ENCODE results near the gene B4GALT5.
A peak's percentile ranks its signal among the peaks of the same experiment; 100 is the strongest.

Gene B4GALT5

GRCh38 chr20:49700411-49701185, 13.1 kb downstream of the B4GALT5 start:
- H3K9me3 Mint-ChIP-seq: no peaks in the 10 kb centered on the region
- peaks cover 81% of the 10 kb centered on the region for H3K4me1 Mint-ChIP-seq
- H3K4me3 Mint-ChIP-seq: no peak overlapping the region
- peak overlapping the region; percentile 60 for H3K27ac Mint-ChIP-seq
- peaks cover 19% of the 10 kb centered on the region for H3K36me3 Mint-ChIP-seq (ENCODE audit: low read depth)
- DNase-seq: no peak
- H3K27me3 Mint-ChIP-seq: no peaks in the 10 kb centered on the region
- ATAC-seq: no peak

DNA sequence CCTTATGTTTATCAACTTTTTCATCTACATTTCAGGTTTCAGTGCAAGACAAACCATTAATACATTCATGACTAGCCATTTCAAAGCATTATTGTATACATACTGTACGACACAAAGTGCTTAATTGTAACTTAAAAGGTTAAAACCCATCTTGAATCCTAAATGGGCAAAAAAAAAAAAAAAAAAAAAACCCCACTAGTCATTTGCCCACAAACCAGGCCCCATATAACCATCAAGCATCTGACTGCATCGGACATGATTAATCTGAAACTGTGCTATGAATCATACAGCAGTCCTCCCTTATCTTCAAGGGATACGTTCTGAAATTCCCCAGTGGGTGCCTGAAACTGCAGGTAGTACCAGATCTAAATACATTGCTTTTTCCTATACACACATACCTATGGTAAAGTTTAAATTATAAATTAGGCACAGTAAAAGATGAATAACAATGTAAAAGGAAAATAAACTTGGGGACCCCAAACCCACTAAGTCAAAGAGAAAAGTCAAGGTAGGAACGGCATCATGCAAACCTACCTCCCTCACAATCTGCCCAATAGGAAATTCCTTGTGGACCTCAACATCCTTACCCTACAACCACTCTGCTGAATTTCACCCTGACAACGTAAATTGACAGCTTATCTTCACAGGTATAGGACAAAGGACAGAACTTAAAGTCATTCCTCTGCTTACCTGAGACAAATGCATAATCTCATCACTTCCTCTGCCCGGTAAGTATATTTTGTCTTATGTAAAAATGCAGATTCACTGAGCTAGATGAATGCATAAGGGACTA, 14.3 kb downstream of the B4GALT5 start:
- peak; percentile 97 for ATAC-seq
- H3K36me3 Mint-ChIP-seq (ENCODE audit: low read depth): peaks cover 16% of the 10 kb centered on the region
- H3K4me3 Mint-ChIP-seq: peak overlapping the region; percentile 55
- peak overlapping the region; percentile 82 for H3K27ac Mint-ChIP-seq
- no peaks in the 10 kb centered on the region for H3K9me3 Mint-ChIP-seq
- peaks cover 80% of the 10 kb centered on the region for H3K4me1 Mint-ChIP-seq
- DNase-seq: no peak
- no peaks in the 10 kb centered on the region for H3K27me3 Mint-ChIP-seq

GRCh38 chr20:49698477-49698876, 15.2 kb downstream of the B4GALT5 start:
- Mint-ChIP-seq H3K27ac (peak overlapping the region; percentile 82), H3K4me1 (peaks cover 86% of the 10 kb centered on the region), H3K9me3 (no peaks in the 10 kb centered on the region), H3K27me3 (no peaks in the 10 kb centered on the region), H3K4me3 (peak overlapping the region; percentile 46), H3K36me3 (ENCODE audit: low read depth) (peaks cover 16% of the 10 kb centered on the region)
- DNase-seq (no peak), ATAC-seq (no peak)

GRCh38 chr20:49697071-49697470, 16.6 kb downstream of the B4GALT5 start:
- peaks cover 81% of the 10 kb centered on the region for H3K4me1 Mint-ChIP-seq
- no peak for DNase-seq
- no peaks in the 10 kb centered on the region for H3K27me3 Mint-ChIP-seq
- no peak for ATAC-seq
- no peak overlapping the region for H3K4me3 Mint-ChIP-seq
- H3K36me3 Mint-ChIP-seq (ENCODE audit: low read depth): peaks cover 16% of the 10 kb centered on the region
- no peak overlapping the region for H3K27ac Mint-ChIP-seq
- H3K9me3 Mint-ChIP-seq: no peaks in the 10 kb centered on the region

- Mint-ChIP-seq H3K36me3 (ENCODE audit: low read depth) (peaks cover 12% of the 10 kb centered on the region), H3K4me3 (no peak overlapping the region), H3K27ac (no peak overlapping the region), H3K27me3 (no peaks in the 10 kb centered on the region), H3K4me1 (peaks cover 81% of the 10 kb centered on the region), H3K9me3 (no peaks in the 10 kb centered on the region)
- ATAC-seq (no peak), DNase-seq (no peak)
Observed at GRCh38 chr20:49696594-49696993, 17.1 kb downstream of the B4GALT5 start.

GRCh38 chr20:49695830-49696229, 17.8 kb downstream of the B4GALT5 start:
- Mint-ChIP-seq H3K36me3 (ENCODE audit: low read depth) (peaks cover 9% of the 10 kb centered on the region), H3K4me3 (no peak overlapping the region), H3K9me3 (no peaks in the 10 kb centered on the region), H3K27me3 (no peaks in the 10 kb centered on the region), H3K4me1 (peaks cover 80% of the 10 kb centered on the region), H3K27ac (no peak overlapping the region)
- DNase-seq (no peak), ATAC-seq (no peak)

DNA sequence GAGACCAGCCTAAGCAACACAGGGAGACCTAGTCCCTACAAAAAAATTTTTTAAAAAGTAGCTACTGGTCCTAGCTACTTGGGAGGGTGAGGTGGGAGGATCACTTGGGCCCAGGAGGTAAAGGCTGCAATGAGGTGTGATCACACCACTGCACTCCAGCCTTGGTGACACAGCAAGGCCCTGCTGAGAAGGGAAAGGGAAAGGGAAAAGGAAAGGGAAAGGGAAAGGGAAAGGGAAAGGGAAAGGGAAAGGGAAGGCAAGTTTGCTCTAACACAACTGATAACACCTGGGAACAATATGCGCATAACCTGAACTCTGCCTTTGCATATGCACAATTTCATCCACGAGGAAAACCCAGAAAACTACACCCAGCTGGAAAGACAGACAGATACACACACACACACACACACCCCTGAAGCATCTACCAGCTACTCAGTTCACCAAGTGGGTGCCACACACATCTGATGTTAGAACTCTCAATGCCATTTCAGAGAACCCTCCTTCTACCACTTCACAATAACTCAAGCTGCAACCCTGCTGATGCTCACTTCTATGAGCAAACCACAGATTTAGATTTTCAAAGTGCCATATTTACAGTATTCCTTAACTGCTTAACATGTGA, 19.1 kb downstream of the B4GALT5 start:
- Mint-ChIP-seq H3K27me3 (no peaks in the 10 kb centered on the region), H3K4me1 (peaks cover 76% of the 10 kb centered on the region), H3K9me3 (no peaks in the 10 kb centered on the region), H3K27ac (no peak overlapping the region), H3K36me3 (ENCODE audit: low read depth) (peaks cover 9% of the 10 kb centered on the region), H3K4me3 (no peak overlapping the region)
- no peak for DNase-seq
- ATAC-seq: no peak

DNA sequence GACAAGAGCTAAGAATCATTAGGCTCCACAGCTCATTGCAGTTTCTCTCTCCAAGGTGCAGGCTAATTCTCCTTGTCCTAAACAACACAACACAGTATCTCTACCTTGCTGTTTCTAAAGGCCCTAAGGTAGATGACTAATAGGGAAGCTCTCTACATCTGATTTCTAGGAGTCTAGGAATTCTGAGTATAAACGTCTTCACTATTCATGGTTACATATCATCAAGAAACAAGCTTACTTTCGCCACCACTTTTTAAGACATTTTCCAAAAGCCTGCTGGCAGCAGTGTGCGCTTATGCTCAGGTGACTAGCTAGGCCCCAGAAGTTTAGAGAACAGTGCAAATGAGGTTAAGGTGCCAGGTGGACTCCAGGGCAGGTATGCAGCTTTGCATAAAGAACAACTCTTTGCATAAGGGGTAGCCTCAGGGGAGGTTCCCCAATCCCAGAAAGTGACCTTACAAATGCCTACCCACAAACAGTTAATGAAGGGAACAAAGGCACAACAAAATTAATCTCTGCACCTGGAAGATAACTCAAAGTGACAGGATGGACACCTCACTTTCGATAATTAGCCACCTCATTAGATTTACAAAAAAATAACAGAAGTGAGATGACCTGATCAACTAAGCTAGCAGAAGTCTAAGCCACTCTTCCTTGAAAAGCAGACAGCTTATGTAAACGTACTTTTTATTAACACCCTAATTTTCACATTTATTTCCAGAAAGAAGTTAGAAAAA, 20.1 kb downstream of the B4GALT5 start:
- no peak for ATAC-seq

GRCh38 chr20:49692941-49693340, 20.7 kb downstream of the B4GALT5 start:
- Mint-ChIP-seq H3K4me1 (peaks cover 66% of the 10 kb centered on the region), H3K27ac (no peak overlapping the region), H3K4me3 (no peak overlapping the region), H3K9me3 (no peaks in the 10 kb centered on the region), H3K27me3 (no peaks in the 10 kb centered on the region), H3K36me3 (ENCODE audit: low read depth) (peaks cover 7% of the 10 kb centered on the region)
- no peak for ATAC-seq
- DNase-seq: no peak

More for the DNA sequence above, 20.1 kb downstream of the B4GALT5 start:
- H3K36me3 Mint-ChIP-seq (ENCODE audit: low read depth): peaks cover 9% of the 10 kb centered on the region
- H3K9me3 Mint-ChIP-seq: no peaks in the 10 kb centered on the region
- no peak overlapping the region for H3K4me3 Mint-ChIP-seq
- no peaks in the 10 kb centered on the region for H3K27me3 Mint-ChIP-seq
- H3K27ac Mint-ChIP-seq: no peak overlapping the region
- no peak for DNase-seq
- H3K4me1 Mint-ChIP-seq: peaks cover 69% of the 10 kb centered on the region

DNA sequence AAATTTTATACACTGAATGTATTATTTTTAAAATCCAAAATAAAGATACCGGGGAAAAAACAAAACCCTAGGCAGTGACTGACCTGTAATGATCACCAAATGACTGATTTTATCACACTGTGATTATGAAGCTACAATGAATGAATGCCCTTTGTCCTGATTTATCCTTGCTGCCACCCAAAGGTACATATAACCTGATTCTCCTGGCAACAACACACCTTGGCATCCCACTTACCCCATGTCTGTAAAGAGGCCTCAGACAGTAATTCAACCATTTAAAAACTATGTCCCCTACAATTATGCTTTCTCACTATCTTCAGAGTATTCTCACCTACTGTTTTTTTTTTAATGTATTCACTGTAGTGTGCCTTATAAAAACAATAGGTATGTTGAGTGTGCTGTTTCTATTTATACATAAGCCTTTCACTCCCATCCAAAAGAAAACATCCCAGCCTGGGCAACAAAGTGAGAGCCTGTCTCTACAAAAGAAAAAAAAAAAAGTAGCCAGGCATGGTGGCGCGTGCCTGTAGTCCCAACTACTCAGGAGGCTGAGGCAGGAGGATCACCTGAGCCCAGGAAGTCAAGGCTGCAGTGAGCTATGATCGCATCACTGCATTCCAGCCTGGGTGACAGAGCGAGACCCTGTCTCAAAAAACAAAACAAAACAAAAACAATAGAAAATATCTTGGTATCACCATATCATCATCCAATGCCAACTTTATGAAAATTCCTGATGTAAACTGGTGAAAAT, 21.7 kb downstream of the B4GALT5 start:
- H3K27ac Mint-ChIP-seq: no peak overlapping the region
- ATAC-seq: no peak
- peaks cover 61% of the 10 kb centered on the region for H3K4me1 Mint-ChIP-seq
- H3K9me3 Mint-ChIP-seq: no peaks in the 10 kb centered on the region
- no peak for DNase-seq
- no peaks in the 10 kb centered on the region for H3K27me3 Mint-ChIP-seq
- no peak overlapping the region for H3K4me3 Mint-ChIP-seq
- H3K36me3 Mint-ChIP-seq (ENCODE audit: low read depth): peaks cover 7% of the 10 kb centered on the region

GRCh38 chr20:49690899-49691620, 22.6 kb downstream of the B4GALT5 start:
- Mint-ChIP-seq H3K27ac (no peak overlapping the region), H3K36me3 (ENCODE audit: low read depth) (peaks cover 4% of the 10 kb centered on the region), H3K4me1 (peaks cover 59% of the 10 kb centered on the region)

DNA sequence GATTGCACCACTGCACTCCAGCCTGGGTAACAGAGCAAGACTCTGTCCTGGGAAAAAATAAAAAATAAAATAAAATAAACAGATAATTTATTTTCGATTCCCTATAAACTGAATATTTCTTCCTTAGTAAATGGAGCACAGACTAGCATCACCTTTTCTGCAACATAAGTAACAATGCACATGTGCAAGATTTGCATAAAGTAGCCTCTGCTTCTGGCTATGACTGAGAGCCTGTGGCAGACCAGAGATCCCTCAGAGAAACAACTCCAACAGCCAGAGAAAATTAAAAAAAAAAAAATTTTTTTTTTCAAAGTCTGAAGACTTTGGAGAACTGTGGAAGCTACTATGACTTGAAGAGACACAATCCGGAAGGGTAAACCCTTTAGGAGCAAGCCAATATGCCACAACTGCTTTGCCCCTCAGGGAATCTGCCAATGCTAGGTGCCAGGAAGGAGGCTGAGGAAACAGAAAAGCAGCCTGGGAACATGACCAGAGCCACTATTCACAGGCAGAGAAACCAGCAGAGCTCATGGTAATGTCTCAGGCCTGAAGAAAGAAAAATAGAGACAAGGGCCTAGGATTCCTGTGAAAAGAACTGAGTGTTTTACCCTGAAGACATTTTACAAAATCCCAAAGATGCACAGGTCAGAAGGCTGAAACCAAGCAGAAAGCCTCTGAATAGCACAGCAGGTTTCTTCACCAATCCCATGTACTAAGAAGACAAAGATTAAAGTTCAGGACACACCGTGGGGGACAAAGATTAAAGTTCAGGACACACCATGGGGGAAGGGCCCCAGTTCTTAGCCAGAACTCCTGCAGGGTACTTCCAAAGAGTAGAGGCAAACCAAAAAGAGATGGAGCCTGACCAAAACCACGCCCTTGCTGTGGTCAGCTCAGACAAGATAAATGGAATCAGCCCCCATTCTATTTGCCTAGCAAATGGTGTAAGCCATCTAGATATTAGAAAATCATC, 25.8 kb downstream of the B4GALT5 start:
- ATAC-seq (no peak), DNase-seq (no peak)
- H3K27me3 Mint-ChIP-seq: no peaks in the 10 kb centered on the region
- no peak overlapping the region for H3K4me3 Mint-ChIP-seq
- H3K27ac Mint-ChIP-seq: no peak overlapping the region
- H3K9me3 Mint-ChIP-seq: no peaks in the 10 kb centered on the region
- peaks cover 53% of the 10 kb centered on the region for H3K4me1 Mint-ChIP-seq
- H3K36me3 Mint-ChIP-seq (ENCODE audit: low read depth): peaks cover 11% of the 10 kb centered on the region

More at GRCh38 chr20:49690899-49691620, 22.6 kb downstream of the B4GALT5 start:
- DNase-seq (no peak), ATAC-seq (no peak)
- no peaks in the 10 kb centered on the region for H3K27me3 Mint-ChIP-seq
- H3K4me3 Mint-ChIP-seq: no peak overlapping the region
- no peaks in the 10 kb centered on the region for H3K9me3 Mint-ChIP-seq

Measured in activated naive CD8-positive, alpha-beta T cell treated with anti-CD3 and anti-CD28 coated beads, Interleukin-2, amount 50 U/mL, for 24 hours (primary cell).